NCI-H2081 (cell line): Measurements from ENCODE around the gene ZFYVE28.

Experiments
- DNase-seq, 2 experiments: peaks; one replicate each; lab custom pipeline; 2025; lab: John Stamatoyannopoulos, UW

Gene ZFYVE28

GRCh38 chr4:2411786-2412510 lies 6.5 kb downstream of the ZFYVE28 start:
- no peak for DNase-seq

GRCh38 chr4:2409381-2409783 lies 9.1 kb downstream of the ZFYVE28 start:
- no peak for DNase-seq

- DNase-seq, result no peak
These were observed 9.5 kb downstream of the ZFYVE28 start for GRCh38 chr4:2408976-2409375.

- no peak for DNase-seq
These were observed 10.0 kb downstream of the ZFYVE28 start for GRCh38 chr4:2408401-2408958.

- DNase-seq, result no peak
These were observed 10.5 kb downstream of the ZFYVE28 start for GRCh38 chr4:2407991-2408342.

- DNase-seq, result no peak
These were observed 11.5 kb downstream of the ZFYVE28 start for GRCh38 chr4:2406920-2407319.

- no peak for DNase-seq
These were observed 12.0 kb downstream of the ZFYVE28 start for GRCh38 chr4:2406406-2406805.

GRCh38 chr4:2402941-2403340 lies 15.5 kb downstream of the ZFYVE28 start:
- DNase-seq, result no peak

- peak; percentile 69 to 88 for DNase-seq
These were observed 16.2 kb downstream of the ZFYVE28 start for GRCh38 chr4:2402048-2402842.

- DNase-seq, result no peak
These were observed 16.8 kb downstream of the ZFYVE28 start for GRCh38 chr4:2401610-2401983.

GRCh38 chr4:2400841-2401609 lies 17.4 kb downstream of the ZFYVE28 start:
- no peak for DNase-seq

GRCh38 chr4:2399631-2400190 lies 18.7 kb downstream of the ZFYVE28 start:
- DNase-seq, result no peak

- no peak for DNase-seq
These were observed 19.2 kb downstream of the ZFYVE28 start for GRCh38 chr4:2399216-2399615.

- DNase-seq, result no peak
These were observed 20.7 kb downstream of the ZFYVE28 start for GRCh38 chr4:2397596-2398379.

- DNase-seq, result no peak
These were observed 21.6 kb downstream of the ZFYVE28 start for GRCh38 chr4:2396781-2397368.

- DNase-seq, result no peak
These were observed 22.9 kb downstream of the ZFYVE28 start for GRCh38 chr4:2395584-2395983.

GRCh38 chr4:2395038-2395437 lies 23.4 kb downstream of the ZFYVE28 start:
- no peak for DNase-seq

GRCh38 chr4:2394528-2394927 lies 23.9 kb downstream of the ZFYVE28 start:
- DNase-seq, result no peak

GRCh38 chr4:2393353-2394270 lies 24.8 kb downstream of the ZFYVE28 start:
- no peak for DNase-seq
